HFFc6 (cell line): ENCODE results near the gene KRT38. TPM values are rescaled to one million over a fixed set of nuclear protein-coding genes. Genes with fewer than 3 reads are reported as not detected.

Source experiments
- DNase-seq: peaks from one replicate; pipeline ENCODE4 v3.0.0-alpha.2; 2018
- H3K27ac Mint-ChIP-seq: 2 replicates; pipeline ENCODE4 v1.8.0; 2020; ENCODE audit warnings: mild to moderate bottlenecking, mixed read lengths
- H3K27me3 Mint-ChIP-seq: 2 replicates; pipeline ENCODE4 v1.8.0; 2021; ENCODE audit warnings: mild to moderate bottlenecking, moderate library complexity, mixed read lengths; ENCODE audit not compliant: insufficient read depth
- H3K36me3 Mint-ChIP-seq: 2 replicates; pipeline ENCODE4 v1.8.0; 2021; ENCODE audit warnings: low read depth, mixed read lengths
- H3K4me1 Mint-ChIP-seq: 2 replicates; pipeline ENCODE4 v1.8.0; 2020; ENCODE audit warnings: low read depth, mixed read lengths
- H3K4me3 Mint-ChIP-seq: 2 replicates; pipeline ENCODE4 v1.8.0; 2020; ENCODE audit warnings: mild to moderate bottlenecking, moderate library complexity, mixed read lengths
- H3K9me3 Mint-ChIP-seq: 2 replicates; pipeline ENCODE4 v1.8.0; 2020; ENCODE audit warnings: mild to moderate bottlenecking, mixed read lengths
- total RNA-seq, 6 experiments: library from RNA; stranded (reverse); fragmentation: NEBNext Ultra II Directional; extraction: Animal tissue kit (Norgen Biotek cat#: 25700); gene quantifications; 2 replicates in 1 of 6; 3 replicates in 5 of 6; pipeline ENCODE4 v1.2.3, GENCODE V29; 2021
- TF ChIP-seq, protein P1 (sequence below): fragments of 200-600 bp; sonication (generic); IDR thresholded peaks from 2 replicates; pipeline ENCODE4 v1.5.0; 2021; ENCODE audit warnings: antibody characterized with exemption, mild to moderate bottlenecking

The KRT38 gene
- total RNA-seq, 6 experiments from 2014 or later, result 0.25 to 0.62 (median 0.43) TPM

DNA sequence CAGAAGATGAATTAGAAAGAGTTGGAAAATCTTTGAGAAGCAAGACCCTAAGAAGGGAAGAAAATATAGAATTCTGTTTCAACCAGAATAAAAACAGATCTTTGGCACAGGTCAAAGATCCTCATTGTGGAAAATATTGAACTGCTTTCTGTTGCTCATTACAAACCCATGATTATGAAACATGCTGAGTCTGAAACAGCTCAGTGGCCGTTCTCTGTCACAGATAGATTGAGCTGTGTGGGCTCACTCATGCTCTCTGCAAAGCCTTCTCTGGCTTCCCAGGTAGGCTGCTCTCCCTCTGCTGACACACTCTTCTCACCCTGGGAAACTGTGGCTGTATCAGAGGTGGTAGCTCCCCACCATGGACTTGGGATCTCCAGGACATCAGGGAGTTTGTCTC lies 3.4 kb upstream of the KRT38 start:
- H3K27me3 Mint-ChIP-seq, result peaks cover 2% of the 10 kb centered on the region; the same call in 1 of the 2 replicates
- peak; percentile 6 for DNase-seq

DNA sequence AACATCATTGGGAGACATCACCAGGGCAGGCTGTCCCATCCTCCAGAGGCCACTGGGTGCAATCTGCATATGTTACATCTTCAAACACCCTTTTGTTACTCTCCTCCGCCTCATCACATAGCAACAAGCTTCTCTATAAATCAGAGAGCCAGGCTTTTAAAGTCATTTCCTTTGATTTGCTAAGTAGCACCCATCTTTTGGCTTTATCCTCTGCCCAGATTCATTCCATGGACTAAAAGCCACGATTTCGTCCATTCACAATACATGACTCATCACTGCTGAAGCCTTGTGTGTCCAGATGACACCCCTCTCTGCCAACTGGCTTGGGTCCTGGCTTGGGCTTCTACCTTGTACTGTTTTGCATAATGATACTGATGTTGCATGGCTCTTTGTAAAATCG lies 2.0 kb upstream of the KRT38 start:
- H3K4me3 Mint-ChIP-seq, result no peak overlapping the region
- H3K27ac Mint-ChIP-seq, result peak overlapping the region; percentile 44
- 0 out of 2 replicates have a peak, but pooled peaks cover 4% of the 10 kb centered on the region for H3K9me3 Mint-ChIP-seq
- peak; percentile 77 for DNase-seq
- H3K4me1 Mint-ChIP-seq, result peaks cover 73% of the 10 kb centered on the region
- peaks cover 2% of the 10 kb centered on the region; the same call in 1 of the 2 replicates for H3K27me3 Mint-ChIP-seq
- H3K36me3 Mint-ChIP-seq, result peaks cover 9% of the 10 kb centered on the region
- TF ChIP-seq, protein P1, sequence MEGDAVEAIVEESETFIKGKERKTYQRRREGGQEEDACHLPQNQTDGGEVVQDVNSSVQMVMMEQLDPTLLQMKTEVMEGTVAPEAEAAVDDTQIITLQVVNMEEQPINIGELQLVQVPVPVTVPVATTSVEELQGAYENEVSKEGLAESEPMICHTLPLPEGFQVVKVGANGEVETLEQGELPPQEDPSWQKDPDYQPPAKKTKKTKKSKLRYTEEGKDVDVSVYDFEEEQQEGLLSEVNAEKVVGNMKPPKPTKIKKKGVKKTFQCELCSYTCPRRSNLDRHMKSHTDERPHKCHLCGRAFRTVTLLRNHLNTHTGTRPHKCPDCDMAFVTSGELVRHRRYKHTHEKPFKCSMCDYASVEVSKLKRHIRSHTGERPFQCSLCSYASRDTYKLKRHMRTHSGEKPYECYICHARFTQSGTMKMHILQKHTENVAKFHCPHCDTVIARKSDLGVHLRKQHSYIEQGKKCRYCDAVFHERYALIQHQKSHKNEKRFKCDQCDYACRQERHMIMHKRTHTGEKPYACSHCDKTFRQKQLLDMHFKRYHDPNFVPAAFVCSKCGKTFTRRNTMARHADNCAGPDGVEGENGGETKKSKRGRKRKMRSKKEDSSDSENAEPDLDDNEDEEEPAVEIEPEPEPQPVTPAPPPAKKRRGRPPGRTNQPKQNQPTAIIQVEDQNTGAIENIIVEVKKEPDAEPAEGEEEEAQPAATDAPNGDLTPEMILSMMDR, result no peak

More for the DNA sequence above, 3.4 kb upstream of the KRT38 start:
- Mint-ChIP-seq H3K9me3 (0 out of 2 replicates have a peak, but pooled peaks cover 4% of the 10 kb centered on the region), H3K4me3 (no peak overlapping the region), H3K4me1 (peaks cover 82% of the 10 kb centered on the region), H3K27ac (peak overlapping the region; percentile 53; the same call in 1 of the 2 replicates), H3K36me3 (peaks cover 9% of the 10 kb centered on the region)
- TF ChIP-seq, protein P1, result no peak

DNA sequence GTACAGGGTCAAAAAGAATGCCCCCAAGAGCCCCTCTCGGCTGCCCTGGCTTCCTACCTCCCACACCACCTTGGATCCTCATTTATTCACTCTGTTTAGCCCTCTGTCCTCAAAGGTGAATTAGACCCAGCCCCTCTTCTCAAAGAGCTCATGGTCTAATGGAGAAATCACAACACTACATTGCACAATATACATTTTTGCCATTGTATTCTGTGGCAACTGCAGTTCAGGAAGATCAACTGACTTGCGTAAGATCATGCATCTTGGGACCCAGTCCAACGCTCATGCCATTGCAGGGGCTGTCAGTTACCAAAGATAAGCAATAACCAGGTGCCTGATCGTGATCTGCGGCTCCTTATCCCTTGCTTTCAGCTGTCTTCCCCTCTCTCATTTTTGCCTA lies 1.4 kb downstream of the KRT38 start:
- Mint-ChIP-seq H3K4me1 (peaks cover 40% of the 10 kb centered on the region), H3K36me3 (peaks cover 9% of the 10 kb centered on the region), H3K4me3 (no peak overlapping the region), H3K27me3 (peaks cover 2% of the 10 kb centered on the region; the same call in 1 of the 2 replicates), H3K27ac (no peak overlapping the region), H3K9me3 (0 out of 2 replicates have a peak, but pooled peaks cover 4% of the 10 kb centered on the region)
- TF ChIP-seq, protein P1, result no peak
- no peak for DNase-seq

DNA sequence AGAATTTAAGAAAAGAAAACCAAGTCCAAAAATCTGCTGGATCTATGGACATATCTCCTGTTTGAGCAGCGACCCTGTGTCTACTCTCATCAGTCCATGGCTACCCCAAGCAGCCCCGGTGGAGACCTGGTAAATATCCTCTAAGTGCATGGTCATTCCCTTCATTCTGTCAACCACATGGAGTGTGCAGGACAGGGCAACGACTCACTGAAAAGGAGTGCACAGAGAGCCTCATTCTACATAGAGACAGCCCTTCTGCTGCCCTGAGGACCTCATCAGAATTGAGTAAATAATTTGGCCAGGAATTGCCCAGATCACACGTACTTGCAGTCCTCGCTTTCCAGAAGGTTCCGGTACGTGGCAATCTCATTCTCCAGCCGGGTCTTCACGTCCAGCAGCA lies 3.0 kb downstream of the KRT38 start:
- Mint-ChIP-seq H3K27me3 (no peaks in the 10 kb centered on the region; the same call in 1 of the 2 replicates), H3K4me1 (peaks cover 31% of the 10 kb centered on the region), H3K36me3 (peaks cover 9% of the 10 kb centered on the region), H3K4me3 (no peak overlapping the region), H3K9me3 (0 out of 2 replicates have a peak, but pooled peaks cover 4% of the 10 kb centered on the region), H3K27ac (no peak overlapping the region)
- TF ChIP-seq, protein P1, result no peak
- peak; percentile 33 for DNase-seq

DNA sequence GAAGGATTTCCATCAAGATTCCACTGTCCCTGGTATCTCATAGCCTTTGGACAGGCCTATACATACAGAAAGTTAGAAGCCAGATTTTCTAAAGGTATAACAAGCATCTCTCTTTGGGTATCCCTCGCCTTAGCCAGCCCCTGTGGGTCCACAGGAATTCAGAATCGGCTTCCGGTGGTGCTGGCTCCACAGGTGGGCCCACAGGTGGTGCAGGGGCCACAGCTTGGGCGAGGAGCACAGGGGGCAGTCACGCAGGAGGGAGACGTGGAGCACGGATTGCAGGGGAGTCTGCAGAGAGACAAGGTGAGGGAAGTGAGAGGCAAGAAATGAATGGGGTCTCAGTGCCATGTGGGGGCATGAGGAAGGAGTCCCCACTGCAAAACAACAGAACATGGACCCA lies 3.5 kb downstream of the KRT38 start:
- Mint-ChIP-seq H3K4me1 (peaks cover 26% of the 10 kb centered on the region), H3K9me3 (0 out of 2 replicates have a peak, but pooled peaks cover 4% of the 10 kb centered on the region), H3K36me3 (peaks cover 9% of the 10 kb centered on the region), H3K27ac (no peak overlapping the region), H3K4me3 (no peak overlapping the region), H3K27me3 (no peaks in the 10 kb centered on the region; the same call in 1 of the 2 replicates)
- no peak for DNase-seq
- TF ChIP-seq, protein P1, result no peak
